Right kidney (tissue), 1 donor: ENCODE data around the gene NMNAT3.
"Not testable (repeated sequence)": the region's sequence is repeated elsewhere in the genome, so short reads cannot be mapped to it uniquely, and the experiment has no call there.

Experiments
- DNase-seq: peaks from one replicate; pipeline ENCODE4 v3.0.0-alpha.2; 2016

NMNAT3 gene

GRCh38 chr3:139636511-139636910 lies 41.3 kb downstream of the NMNAT3 start:
- DNase-seq = no peak

GRCh38 chr3:139634111-139634635 lies 43.6 kb downstream of the NMNAT3 start:
- DNase-seq = no peak

- DNase-seq = no peak
Measured at GRCh38 chr3:139633511-139633910, 44.3 kb downstream of the NMNAT3 start.

GRCh38 chr3:139630542-139630941 lies 47.2 kb downstream of the NMNAT3 start:
- DNase-seq = no peak

- DNase-seq = no peak
Measured at GRCh38 chr3:139629033-139629432, 48.7 kb downstream of the NMNAT3 start.

GRCh38 chr3:139627759-139628158 lies 50.0 kb downstream of the NMNAT3 start:
- no peak for DNase-seq

- no peak for DNase-seq
Measured at GRCh38 chr3:139620438-139620837, 57.3 kb downstream of the NMNAT3 start.

GRCh38 chr3:139619484-139619883 lies 58.3 kb downstream of the NMNAT3 start:
- DNase-seq = no peak

GRCh38 chr3:139617672-139618268 lies 60.0 kb downstream of the NMNAT3 start:
- no peak for DNase-seq

- no peak for DNase-seq
Measured at GRCh38 chr3:139611528-139611927, 66.2 kb downstream of the NMNAT3 start.

- DNase-seq = no peak
Measured at GRCh38 chr3:139610886-139611285, 66.9 kb downstream of the NMNAT3 start.

- no peak for DNase-seq
Measured at GRCh38 chr3:139608924-139609323, 68.8 kb downstream of the NMNAT3 start.

GRCh38 chr3:139608108-139608380 lies 69.7 kb downstream of the NMNAT3 start:
- no peak for DNase-seq

GRCh38 chr3:139607257-139608107 lies 70.3 kb downstream of the NMNAT3 start:
- DNase-seq = no peak

- no peak for DNase-seq
Measured at GRCh38 chr3:139602003-139602402, 75.8 kb downstream of the NMNAT3 start.

- DNase-seq = no peak
Measured at GRCh38 chr3:139601191-139601961, 76.4 kb downstream of the NMNAT3 start.

- no peak for DNase-seq
Measured at GRCh38 chr3:139597947-139598346, 79.8 kb downstream of the NMNAT3 start.

GRCh38 chr3:139591186-139591585 lies 86.6 kb downstream of the NMNAT3 start:
- not testable (repeated sequence) for DNase-seq

GRCh38 chr3:139588450-139588849 lies 89.3 kb downstream of the NMNAT3 start:
- no peak for DNase-seq

GRCh38 chr3:139587797-139588196 lies 90.0 kb downstream of the NMNAT3 start:
- no peak for DNase-seq

GRCh38 chr3:139586420-139587017 lies 91.3 kb downstream of the NMNAT3 start:
- DNase-seq = no peak

- DNase-seq = no peak
Measured at GRCh38 chr3:139585820-139586219, 92.0 kb downstream of the NMNAT3 start.

- DNase-seq = not testable (repeated sequence)
Measured at GRCh38 chr3:139583651-139584050, 94.1 kb downstream of the NMNAT3 start.
